GM15510 (cell line): ENCODE results near the gene KTN1.

Source experiments
- POLR2A ChIP-seq: IDR thresholded peaks from 3 replicates; pipeline ENCODE4 v1.6.1; 2011; ENCODE audit warnings: borderline replicate concordance; ENCODE audit not compliant: insufficient read length; ENCODE audit errors: extremely low read depth

The KTN1 gene

DNA sequence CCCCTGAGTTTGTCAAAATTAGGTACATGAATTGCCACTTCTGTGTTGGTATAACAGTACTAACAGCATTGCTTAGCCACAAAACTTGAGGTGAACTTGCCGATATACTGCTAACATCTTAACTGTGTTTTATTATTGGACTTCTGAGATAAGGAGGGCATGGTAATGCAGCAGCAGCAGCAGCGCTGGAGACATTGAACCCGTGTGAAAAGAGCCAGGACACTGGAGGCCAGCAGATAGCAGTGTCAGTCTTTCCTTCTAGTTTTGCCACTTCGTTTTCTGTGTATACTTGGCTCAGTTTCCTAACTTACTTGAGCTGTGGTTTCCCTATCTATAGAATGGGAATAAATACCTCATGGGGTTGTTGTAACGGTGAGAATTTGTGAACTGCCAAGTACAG is 82.7 kb downstream of the KTN1 start:
- no peak for TF ChIP-seq POLR2A

DNA sequence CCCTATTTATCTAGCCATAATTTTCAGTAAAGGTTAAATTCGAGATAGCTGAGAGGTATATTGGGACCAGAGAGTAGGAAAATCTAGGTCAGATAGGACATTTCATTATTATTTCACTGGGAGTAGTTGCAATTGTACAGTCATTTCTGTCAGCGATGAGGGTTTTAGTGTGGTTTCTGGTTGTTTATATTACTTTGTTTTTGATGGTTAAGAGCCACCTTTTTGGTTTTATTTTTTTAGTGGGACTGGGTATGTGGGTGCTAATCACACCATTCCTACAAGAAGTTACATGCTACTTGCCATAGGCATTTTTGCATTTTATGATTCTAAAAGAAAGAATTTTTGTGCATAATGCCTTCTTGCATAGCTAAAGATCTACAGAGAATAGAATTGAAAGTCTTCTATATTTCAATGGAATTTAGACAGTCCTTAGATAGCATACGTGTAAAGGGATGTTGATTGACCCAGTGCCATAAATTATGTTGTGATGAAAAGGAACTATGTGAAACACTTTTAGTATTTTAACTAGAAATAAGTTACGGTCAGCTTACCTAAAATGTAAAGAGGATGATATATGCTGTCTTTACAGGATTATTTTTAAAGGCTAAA is 85.2 kb downstream of the KTN1 start:
- no peak for TF ChIP-seq POLR2A

DNA sequence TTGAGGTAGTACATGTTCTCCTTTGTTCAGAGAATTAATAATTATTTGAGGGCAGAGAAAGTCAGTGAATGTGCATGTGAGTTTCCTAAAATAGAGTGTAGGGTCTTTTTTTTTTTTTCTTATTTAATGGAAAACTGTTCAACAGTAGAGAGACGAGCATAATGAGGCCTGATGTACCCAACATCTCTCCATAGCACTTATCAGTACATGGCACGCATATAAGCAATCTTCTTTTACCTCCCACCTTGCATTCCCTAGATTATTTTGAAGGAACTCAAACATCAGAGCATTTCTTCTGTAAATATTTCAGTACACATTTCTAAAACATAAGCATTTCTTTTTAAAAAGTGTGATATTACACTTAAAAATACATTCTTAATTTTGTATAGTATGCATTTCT is 87.8 kb downstream of the KTN1 start:
- TF ChIP-seq POLR2A, result no peak

DNA sequence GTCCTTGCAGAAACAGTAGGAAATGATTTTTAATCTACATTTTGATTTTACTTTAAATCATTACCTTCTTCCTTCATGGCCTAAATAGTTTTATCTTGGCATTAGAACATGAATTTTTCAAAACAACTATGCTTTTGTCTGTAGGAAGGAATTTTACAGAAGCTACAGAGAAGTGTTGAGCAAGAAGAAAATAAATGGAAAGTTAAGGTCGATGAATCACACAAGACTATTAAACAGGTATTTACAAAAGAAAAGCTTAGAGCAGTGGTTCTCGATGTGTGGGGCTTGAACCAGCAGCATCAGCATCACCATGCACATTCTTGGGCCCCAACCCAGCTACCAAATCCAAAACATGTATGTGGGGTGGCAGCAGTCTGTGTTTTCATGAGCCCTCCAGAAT is 91.6 kb downstream of the KTN1 start:
- TF ChIP-seq POLR2A, result no peak

DNA sequence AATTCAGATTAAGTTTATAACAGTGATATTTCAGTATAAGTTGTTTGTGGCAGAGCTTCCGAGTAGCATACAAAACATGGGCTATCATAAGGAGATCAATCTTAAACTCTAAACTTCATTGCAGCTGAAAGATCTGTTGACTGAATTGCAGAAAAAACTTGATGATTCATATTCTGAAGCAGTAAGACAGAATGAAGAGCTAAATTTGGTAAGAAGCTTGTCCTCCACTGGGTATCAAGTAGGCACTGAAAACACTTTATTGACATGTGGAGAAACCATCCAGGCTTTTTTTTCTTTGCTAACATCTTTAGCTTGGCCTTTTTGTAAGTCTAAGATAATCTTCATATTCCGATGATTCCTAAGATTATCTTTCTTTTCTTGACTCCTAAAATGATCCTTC is 93.0 kb downstream of the KTN1 start:
- no peak for TF ChIP-seq POLR2A

DNA sequence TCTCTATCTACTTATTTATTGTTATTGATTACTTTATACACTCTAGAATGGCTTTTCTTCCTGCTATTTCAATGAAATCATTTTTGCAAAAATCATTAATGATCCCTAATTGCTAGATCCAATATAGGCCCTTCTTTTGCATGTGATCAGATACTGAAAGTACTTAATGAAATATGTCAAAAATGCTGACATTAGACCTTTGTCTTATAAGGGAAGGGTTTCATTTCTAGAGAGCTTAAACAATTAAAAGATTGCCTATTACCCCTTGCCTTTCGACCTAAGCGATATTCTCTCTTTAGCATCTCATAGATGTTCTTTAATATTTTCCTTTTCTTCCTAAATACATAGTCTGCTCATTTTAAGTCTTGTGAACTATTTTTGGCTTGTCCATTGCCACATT is 101.1 kb downstream of the KTN1 start:
- no peak for TF ChIP-seq POLR2A

DNA sequence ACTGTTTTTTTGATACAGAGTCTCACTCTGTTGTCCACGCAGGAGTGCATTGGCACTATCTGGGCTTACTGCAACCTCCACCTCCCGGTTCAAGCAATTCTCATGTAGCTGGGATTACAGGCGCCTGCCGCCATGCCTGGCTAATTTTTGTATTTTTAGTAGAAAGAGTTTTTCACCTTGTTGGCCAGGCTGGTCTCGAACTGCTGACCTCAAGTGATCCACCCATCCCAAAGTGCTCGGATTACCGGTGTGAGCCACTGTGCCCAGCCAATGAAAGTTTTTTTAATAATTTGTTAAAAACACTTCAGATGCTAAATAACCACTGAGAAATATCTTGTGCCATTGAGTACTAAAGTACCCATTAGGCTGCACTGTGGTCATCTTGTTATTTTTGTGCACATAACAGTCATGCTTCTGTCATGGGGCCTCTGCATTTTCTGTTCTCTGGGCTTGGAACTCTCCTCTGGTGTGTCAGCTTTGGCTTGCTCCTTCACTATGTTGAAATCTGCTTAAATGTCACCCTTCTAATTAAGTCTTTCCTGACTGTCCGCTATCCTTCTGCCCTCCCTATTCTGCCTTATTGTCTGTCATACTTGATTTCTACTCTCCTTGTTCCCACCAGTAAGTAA is 105.1 kb downstream of the KTN1 start:
- TF ChIP-seq POLR2A, result no peak

DNA sequence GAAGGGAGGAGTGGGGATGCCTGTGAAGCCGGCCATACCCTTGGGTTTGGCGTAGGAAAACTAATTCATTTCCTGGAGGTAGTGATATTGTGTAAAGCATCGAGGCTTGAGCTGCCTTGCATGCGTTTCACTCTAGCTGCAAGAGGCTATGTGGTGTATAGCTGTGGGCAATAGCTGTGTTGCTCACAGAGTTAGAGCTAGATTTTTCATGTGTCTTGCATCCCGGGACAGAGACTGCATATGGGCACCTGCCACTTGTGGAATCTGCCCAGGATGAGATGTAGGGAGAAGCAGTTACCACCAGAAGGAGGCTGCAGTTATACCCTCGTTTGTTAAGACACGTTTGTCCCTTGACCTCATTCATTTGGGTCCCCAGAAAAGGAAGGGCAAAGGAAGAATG is 106.7 kb downstream of the KTN1 start:
- no peak for TF ChIP-seq POLR2A

DNA sequence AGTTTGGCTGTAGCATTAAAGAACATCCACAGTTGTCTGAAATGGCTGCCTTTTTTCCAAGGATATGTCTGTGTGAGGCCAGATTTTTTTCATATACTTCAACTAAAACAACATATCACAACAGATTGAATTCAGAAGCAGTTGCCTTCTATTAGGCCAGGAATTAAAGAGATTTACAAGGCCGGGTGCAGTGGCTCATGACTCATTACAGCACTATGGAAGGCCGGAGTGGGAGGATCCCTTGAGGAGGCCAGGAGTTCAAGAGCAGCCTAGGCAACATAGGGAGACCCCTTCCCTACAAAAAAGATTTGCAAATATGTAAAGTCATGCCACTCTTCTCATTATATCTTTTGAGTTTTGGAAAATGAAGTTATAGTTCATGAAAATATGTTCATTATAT is 108.6 kb downstream of the KTN1 start:
- no peak for TF ChIP-seq POLR2A

DNA sequence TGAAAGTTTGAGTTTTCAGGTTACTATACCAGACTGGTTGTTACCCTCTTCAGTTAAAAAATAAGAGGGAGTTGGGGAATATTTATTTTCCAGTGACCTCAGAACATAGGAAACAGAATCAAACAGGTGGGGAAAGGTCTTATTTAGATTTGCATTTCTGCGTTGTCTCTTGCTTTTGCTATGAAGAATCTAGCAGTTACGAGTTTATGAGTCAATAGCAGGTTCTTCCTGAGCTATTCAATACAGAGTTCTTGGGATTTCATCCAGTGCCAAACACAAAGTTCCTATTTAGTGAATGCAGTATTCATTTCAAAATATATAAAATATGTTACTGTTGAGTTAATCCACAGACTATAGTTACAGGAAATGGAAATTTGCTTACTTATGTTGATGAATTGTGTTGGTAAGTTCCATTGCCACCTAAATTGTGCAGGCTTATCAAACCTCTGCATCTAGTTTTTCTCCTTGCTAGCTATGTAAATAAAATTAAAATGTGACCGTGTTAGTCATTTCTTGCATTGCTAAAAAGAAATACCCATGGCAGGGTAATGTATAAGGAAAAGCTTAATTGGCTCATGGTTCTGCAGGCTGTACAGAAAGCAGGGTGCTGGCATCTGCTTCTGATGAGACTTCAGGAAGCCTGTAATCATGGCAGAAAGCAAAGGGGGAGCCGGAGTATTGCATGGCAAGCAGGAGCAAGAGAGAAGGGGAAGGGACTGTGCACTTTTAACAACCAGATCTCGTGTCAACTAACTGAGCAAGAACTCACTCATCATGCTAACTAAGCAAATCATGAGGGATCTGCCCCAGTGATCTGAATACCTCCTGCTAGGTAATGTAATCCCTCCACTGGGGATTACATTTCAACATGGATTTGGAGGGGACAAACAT is 110.2 kb downstream of the KTN1 start:
- TF ChIP-seq POLR2A, result no peak

DNA sequence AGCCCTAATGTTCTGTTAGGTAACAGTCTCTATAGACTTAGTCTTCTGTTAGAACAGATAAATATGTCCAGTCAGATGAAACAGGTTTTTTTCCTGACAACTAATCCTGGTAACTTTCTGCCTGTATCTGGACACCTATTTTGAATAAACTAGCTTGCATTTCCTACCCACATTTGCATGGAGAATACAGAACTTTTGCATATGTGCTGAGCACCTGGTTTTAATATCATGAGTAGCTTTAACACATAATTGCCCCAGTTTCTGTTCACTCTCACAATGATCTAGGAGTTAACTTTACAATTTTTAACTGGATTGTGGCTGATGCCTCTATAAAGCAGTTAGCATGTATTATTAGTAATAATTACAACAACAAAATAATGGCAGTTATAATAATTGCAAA is 111.7 kb downstream of the KTN1 start:
- TF ChIP-seq POLR2A, result no peak

DNA sequence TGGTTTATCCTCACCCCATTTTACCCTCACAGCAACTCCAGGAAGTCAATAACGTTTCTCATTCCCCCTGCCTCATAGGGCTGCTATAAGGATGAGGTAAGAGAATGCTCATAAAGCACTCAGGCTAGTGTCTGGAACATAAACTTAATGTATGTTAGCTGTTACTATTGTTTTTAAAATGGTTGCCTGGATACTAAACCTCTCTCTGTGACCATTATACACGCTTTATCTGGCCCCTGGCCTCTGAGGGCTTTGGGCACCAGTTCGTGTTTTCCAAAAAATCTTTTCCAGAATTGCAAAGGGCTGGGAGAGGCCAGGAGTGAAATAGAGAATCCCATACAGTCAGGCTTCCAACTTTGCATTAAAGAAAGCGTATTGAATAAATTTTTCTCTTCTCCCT is 113.9 kb downstream of the KTN1 start:
- TF ChIP-seq POLR2A, result no peak

DNA sequence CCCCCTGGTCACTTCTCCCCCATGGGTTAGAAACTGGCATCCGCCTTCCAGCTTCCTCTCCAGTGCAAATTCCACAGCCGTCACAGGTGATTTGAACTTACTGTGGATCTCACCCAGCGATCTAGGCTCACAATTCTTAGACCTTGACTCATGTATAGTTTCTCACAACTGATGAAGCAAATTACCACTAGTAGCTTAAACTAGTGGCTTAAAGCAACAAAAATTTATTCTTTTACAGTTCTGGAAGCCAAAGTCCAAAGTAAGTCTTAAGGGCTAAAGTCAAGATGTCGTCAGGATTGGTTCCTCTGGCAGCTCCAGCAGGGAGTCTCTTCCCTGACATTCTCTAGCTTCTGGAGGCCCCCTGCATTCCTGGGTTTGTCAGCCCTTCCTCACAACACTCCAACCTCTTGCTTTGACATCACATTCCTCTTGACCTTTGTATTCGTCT is 117.4 kb downstream of the KTN1 start:
- no peak for TF ChIP-seq POLR2A

DNA sequence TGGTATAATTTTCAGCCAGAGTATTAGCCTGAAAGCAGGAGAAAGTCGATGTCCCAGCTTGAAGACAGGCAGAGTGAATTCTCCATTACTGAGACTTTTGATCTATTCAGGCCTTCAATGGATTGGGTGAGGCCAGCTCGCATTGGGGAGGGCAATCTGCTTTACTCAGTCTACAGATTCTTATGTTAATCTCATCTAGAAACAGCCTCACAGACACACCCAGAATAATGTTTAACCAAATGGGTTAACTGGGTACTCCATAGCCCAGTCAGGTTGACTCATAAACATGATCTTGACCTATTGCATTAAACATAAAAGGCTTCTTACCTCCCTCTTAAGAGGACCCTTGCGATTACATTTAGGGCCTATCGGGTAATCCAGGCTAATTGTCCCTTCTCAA is 118.0 kb downstream of the KTN1 start:
- no peak for TF ChIP-seq POLR2A
